ENCODE data around the gene RASL12.
"Not testable (repeated sequence)": the region's sequence is repeated elsewhere in the genome, so short reads cannot be mapped to it uniquely, and the experiment has no call there.

The RASL12 gene

GRCh38 chr15:65091946-65092770 is 24.4 kb upstream of the RASL12 start:
- no peak for DNase-seq

GRCh38 chr15:65089206-65089824 is 21.5 kb upstream of the RASL12 start:
- DNase-seq, result no peak

- no peak for DNase-seq
Observed at GRCh38 chr15:65088643-65089021, 20.8 kb upstream of the RASL12 start.

GRCh38 chr15:65087873-65088642 is 20.3 kb upstream of the RASL12 start:
- DNase-seq, result no peak

GRCh38 chr15:65087411-65087810 is 19.6 kb upstream of the RASL12 start:
- DNase-seq, result no peak

- DNase-seq, result no peak
Observed at GRCh38 chr15:65086680-65087111, 18.9 kb upstream of the RASL12 start.

- no peak for DNase-seq
Observed at GRCh38 chr15:65085990-65086679, 18.3 kb upstream of the RASL12 start.

GRCh38 chr15:65085207-65085753 is 17.5 kb upstream of the RASL12 start:
- DNase-seq, result no peak

- no peak for DNase-seq
Observed at GRCh38 chr15:65084500-65085206, 16.9 kb upstream of the RASL12 start.

GRCh38 chr15:65083262-65083701 is 15.5 kb upstream of the RASL12 start:
- no peak for DNase-seq

- no peak for DNase-seq
Observed at GRCh38 chr15:65082303-65082953, 14.6 kb upstream of the RASL12 start.

GRCh38 chr15:65081758-65082157 is 14.0 kb upstream of the RASL12 start:
- DNase-seq, result no peak

GRCh38 chr15:65081270-65081669 is 13.5 kb upstream of the RASL12 start:
- DNase-seq, result no peak

GRCh38 chr15:65079580-65079979 is 11.8 kb upstream of the RASL12 start:
- no peak for DNase-seq

- peak; percentile 15 for DNase-seq
Observed at GRCh38 chr15:65077981-65078352, 10.2 kb upstream of the RASL12 start.

GRCh38 chr15:65077291-65077980 is 9.6 kb upstream of the RASL12 start:
- DNase-seq, result no peak

- DNase-seq, result no peak
Observed at GRCh38 chr15:65076486-65077290, 8.9 kb upstream of the RASL12 start, which contains the start of gene KBTBD13. TSS of gene KBTBD13 (plus strand) at chr15:65076746. CDS start at chr15:65076816, 70 bp downstream.

GRCh38 chr15:65075607-65076395 is 8.0 kb upstream of the RASL12 start:
- not testable (repeated sequence) for DNase-seq

GRCh38 chr15:65074946-65075345 is 7.2 kb upstream of the RASL12 start:
- DNase-seq, result not testable (repeated sequence)
